Skeletal muscle tissue (tissue), 4 donors: ENCODE data around the gene EDA. TPM values are rescaled to one million over a fixed set of nuclear protein-coding genes. Genes with fewer than 3 reads are reported as not detected.
A peak's percentile ranks its signal among the peaks of the same experiment; 100 is the strongest.

ENCODE experiments used
- H3K27ac ChIP-seq: one replicate; pipeline ENCODE4 v1.7.0; 2013; ENCODE audit warnings: mild to moderate bottlenecking, low read depth, low read length, inconsistent platforms
- H3K27me3 ChIP-seq, 3 donors: one replicate each; pipeline ENCODE4 v1.7.0; 2013; ENCODE audit warnings: low read length in 3 of 3; ENCODE audit not compliant: control insufficient read depth in 3 of 3, insufficient read depth in 3 of 3
- H3K36me3 ChIP-seq, 3 donors: one replicate each; pipeline ENCODE4 v1.7.0; 2013; ENCODE audit warnings: low read length in 3 of 3; ENCODE audit not compliant: control insufficient read depth in 3 of 3, insufficient read depth in 3 of 3
- H3K4me1 ChIP-seq, 3 donors: one replicate each; pipeline ENCODE4 v1.7.0; 2013; ENCODE audit warnings: low read length in 3 of 3, mild to moderate bottlenecking in 3 of 3; ENCODE audit not compliant: control insufficient read depth in 3 of 3, insufficient read depth in 3 of 3
- H3K4me3 ChIP-seq, 3 donors: one replicate each; pipeline ENCODE4 v1.7.0; 2013; ENCODE audit warnings: low read length in 3 of 3
- H3K9ac ChIP-seq, 3 donors: one replicate each; pipeline ENCODE4 v1.7.0; 2013; ENCODE audit warnings: low read length in 3 of 3, mild to moderate bottlenecking in 3 of 3, moderate library complexity in 2 of 3, low read depth in 1 of 3
- H3K9me3 ChIP-seq, 3 donors: one replicate each; pipeline ENCODE4 v1.7.0; 2013; ENCODE audit warnings: low read length in 3 of 3; ENCODE audit not compliant: control insufficient read depth in 3 of 3
- total RNA-seq: library from RNA; depleted of rRNA; stranded (reverse); fragments of >200 nt; gene quantifications from one replicate; pipeline ENCODE4 v1.2.3, GENCODE V29; 2014
- donor health status: Osteomylitis.

The EDA gene
- total RNA-seq, 1 donor from 2014 or later: 11.0 TPM

DNA sequence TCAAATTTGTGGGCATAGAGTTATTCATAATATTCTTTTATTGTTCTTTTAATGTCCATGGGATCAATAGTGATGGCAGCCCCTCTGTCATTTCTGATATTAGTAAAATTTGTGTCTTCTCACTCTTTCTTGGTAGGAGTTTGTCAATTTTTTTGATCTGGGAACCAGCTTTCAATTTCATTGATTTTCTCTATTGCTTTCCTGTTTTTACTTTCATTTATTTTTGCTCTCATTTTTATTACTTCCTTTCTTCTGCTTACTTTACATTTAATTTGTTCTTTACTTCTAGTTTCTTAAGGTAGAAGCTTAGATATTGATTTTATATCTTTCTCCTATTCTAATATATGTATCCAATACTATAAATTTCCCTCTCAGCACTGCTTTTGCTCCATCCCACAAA is 393.1 kb downstream of the EDA start:
- Histone ChIP-seq H3K36me3 (no peaks in the 10 kb centered on the region), H3K27ac (no peak overlapping the region), H3K9me3 (no peaks in the 10 kb centered on the region), H3K4me1 (peaks cover 6 to 10% (median 7%) of the 10 kb centered on the region in 3 donors), H3K4me3 (no peak overlapping the region), H3K9ac (no peak overlapping the region), H3K27me3 (peaks cover 0 to 7% (median 0%) of the 10 kb centered on the region in 3 donors)

DNA sequence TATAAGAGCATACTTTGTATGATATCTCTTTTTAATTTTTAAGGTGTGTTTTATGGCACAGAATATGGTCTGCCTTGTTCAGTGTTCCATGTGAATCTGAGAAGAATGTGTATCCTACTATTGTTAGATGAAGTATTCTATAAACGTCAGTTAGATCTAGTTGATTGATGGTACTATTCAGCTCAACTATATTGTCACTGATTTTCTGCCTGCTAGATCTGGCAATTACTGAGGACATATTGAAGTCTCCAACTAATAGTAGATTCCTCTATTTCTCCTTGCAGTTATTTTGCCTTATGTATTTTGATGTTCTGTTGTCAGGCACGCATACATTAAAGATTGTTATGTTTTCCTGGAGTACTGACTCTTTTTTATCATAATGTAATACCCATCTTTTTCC is 394.1 kb downstream of the EDA start:
- Histone ChIP-seq H3K36me3 (no peaks in the 10 kb centered on the region), H3K4me1 (peaks cover 6 to 10% (median 7%) of the 10 kb centered on the region in 3 donors), H3K27me3 (peaks cover 0 to 7% (median 0%) of the 10 kb centered on the region in 3 donors), H3K4me3 (no peak overlapping the region), H3K27ac (no peak overlapping the region), H3K9ac (no peak overlapping the region), H3K9me3 (no peaks in the 10 kb centered on the region)

DNA sequence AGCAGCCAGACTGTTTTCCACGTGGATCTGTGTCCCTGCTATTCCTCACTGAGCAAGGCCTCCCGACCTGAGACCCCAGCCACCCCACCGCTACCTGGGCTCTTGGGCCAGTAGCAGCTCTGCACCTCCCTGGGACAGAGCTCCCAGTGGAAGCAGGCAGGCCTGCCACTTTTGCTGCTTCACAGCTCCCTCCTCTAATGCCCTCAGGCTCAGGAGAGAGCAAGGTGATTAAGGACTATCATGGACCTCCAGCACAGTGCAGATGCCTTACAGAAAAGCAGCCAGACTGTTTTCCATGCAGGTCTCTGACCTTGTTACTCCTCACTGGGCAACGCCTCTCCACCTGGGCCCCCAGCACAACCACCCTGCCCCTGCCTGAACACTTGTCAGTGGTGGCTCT is 396.8 kb downstream of the EDA start:
- H3K36me3 ChIP-seq: no peaks in the 10 kb centered on the region
- H3K27ac ChIP-seq: no peak overlapping the region
- H3K9ac ChIP-seq: no peak overlapping the region
- no peak overlapping the region for H3K4me3 ChIP-seq
- H3K9me3 ChIP-seq: no peaks in the 10 kb centered on the region
- H3K4me1 ChIP-seq: peaks cover 6 to 10% (median 7%) of the 10 kb centered on the region in 3 donors
- peaks cover 0 to 7% (median 0%) of the 10 kb centered on the region in 3 donors for H3K27me3 ChIP-seq

DNA sequence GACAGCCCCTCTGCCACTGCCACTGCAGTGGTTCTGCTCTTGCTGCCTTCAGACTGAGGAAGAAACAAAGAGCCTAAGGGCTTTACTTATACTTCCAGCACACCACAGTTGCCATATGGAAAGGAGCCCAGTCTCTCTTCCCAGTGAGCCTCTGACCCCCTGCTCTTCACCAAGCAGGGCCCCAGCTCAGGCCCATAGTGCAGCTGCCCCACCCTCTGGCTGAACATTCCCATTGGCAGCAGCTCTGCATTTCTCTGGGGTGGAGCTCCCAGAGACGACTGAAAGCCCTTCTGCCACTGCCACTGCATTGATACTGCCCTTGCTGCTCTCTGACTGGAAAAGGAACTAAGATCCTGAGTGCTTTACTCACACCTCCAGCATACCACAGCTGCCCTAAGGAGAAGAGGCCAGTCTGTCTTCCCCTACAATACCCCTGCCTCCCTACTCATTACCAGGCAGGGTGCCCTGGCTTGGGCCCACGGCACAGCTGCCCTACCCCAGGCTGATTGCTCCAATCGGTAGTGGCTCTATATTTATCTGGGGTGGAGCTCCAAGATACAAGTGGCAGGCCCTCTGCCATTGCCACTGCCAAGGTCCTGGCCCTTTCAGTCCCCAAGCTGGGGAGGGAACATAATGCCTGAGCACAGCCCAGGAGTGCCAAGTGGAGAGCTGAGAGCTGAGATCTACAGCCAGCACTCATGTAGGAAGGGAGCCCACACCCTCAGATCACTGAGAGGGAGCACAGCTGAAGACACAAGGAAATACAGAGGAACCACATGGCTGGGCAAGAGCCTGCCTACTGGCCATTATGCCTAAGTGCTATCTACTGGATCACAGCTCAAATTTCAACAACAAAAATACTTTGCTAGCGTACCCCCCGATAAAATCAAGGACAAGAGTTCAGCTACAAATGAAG is 397.8 kb downstream of the EDA start:
- Histone ChIP-seq H3K4me1 (peaks cover 6 to 10% (median 7%) of the 10 kb centered on the region in 3 donors), H3K4me3 (peak overlapping the region in 1 of 3 donors; percentile 6), H3K27ac (peak overlapping the region; percentile 49), H3K9me3 (no peaks in the 10 kb centered on the region), H3K27me3 (peaks cover 0 to 7% (median 0%) of the 10 kb centered on the region in 3 donors), H3K36me3 (no peaks in the 10 kb centered on the region), H3K9ac (peak overlapping the region in 2 of 3 donors; percentile 1 to 40)

DNA sequence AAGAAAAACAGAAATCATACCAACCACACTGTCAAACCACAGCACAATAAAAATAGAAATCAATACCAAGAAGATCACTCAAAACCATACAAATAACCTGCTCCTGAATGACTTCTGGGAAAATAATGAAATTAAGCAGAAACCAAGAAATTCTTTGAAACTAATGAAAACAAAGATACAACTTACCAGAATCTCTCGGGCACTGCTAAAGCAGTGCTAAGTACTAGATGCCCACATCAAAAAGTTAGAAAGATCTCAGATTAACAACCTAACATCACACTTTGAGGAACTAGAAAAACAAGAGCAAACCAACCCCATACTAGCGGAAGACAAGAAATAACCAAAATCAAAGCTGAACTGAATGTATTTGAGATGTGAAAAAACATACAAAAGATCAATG is 400.6 kb downstream of the EDA start:
- H3K4me3 ChIP-seq: no peak overlapping the region
- H3K27ac ChIP-seq: no peak overlapping the region
- peaks cover 0 to 7% (median 0%) of the 10 kb centered on the region in 3 donors for H3K27me3 ChIP-seq
- peaks cover 6 to 10% (median 7%) of the 10 kb centered on the region in 3 donors for H3K4me1 ChIP-seq
- peaks cover 0 to 2% (median 0%) of the 10 kb centered on the region in 3 donors for H3K9me3 ChIP-seq
- H3K36me3 ChIP-seq: no peaks in the 10 kb centered on the region
- H3K9ac ChIP-seq: no peak overlapping the region

DNA sequence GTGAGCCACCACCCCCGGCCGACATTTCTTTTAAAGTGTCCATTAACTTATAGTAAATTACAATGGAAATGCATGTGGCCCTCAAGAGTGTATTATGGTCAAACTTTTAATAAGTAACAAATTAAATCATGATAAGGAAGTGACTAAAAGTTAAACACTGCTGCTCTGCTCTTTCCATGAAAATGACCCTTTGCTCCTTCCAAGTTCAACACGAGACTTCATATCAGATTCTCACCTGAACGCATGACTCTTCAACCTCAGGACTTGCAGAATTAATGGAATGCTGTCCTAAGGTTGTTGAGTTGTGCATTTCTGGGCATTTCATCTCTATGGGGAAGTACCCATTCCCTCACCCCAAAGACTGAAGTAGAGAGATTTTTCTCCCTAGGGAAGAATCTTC is 406.7 kb downstream of the EDA start:
- H3K27me3 ChIP-seq: no peaks in the 10 kb centered on the region
- H3K36me3 ChIP-seq: no peaks in the 10 kb centered on the region
- H3K4me1 ChIP-seq: no peaks in the 10 kb centered on the region
- no peak overlapping the region for H3K9ac ChIP-seq
- H3K9me3 ChIP-seq: peaks cover 0 to 2% (median 0%) of the 10 kb centered on the region in 3 donors
- no peak overlapping the region for H3K4me3 ChIP-seq
- no peak overlapping the region for H3K27ac ChIP-seq

DNA sequence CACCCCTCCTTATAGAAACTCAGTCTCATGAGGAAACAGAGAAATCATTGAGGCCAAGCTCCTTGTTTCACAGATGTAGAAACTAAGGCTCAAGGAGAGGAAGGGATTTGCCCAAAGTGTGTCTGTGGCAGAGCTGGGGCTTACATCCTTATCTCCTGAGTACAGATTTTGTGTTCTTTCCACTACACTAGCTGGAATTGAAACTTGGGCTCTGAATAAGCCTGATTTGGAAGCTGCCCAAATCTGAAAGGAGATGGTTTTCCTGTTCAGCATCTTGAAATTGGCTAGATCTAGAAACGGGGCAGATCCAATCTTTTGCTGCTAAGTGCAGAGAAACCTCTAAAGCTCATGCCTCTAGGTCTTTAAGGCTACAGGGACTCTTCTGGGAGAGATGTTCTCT is 409.6 kb downstream of the EDA start:
- Histone ChIP-seq H3K9me3 (peaks cover 0 to 2% (median 0%) of the 10 kb centered on the region in 3 donors), H3K36me3 (no peaks in the 10 kb centered on the region), H3K9ac (no peak overlapping the region)

DNA sequence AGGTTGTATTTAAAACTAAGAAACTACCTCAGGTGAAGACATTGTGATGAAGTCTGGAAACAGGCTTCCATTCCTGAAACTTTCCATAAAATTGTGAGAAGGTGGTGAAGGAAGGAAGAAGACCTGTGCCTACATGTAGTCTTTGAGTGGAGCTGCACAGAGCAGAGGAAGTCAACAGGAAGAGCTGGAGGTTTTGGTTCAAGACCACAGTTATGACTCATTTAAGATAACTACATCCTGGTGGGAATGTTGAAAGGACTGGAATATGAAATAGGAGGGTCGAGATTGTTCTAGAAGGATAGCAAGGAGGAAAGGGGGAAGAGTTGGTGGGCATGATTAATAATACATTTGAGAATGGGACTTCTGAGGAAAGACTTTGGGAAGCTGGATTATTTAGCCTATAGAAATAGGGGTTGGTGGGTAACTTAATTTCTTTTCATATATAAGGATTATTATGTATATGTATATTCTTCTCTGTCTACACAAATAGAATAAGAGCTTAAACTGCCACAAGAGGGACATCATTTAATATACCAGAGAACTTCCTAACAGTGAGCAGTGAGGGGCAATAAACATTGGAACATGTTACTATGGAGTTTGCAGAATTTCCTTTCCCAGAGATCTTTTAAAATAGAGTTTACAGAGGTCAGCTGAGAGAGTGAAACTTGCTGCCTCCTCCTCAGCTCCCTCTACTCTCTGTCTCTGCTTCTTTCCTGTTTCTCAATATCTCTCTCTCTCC is 410.4 kb downstream of the EDA start:
- Histone ChIP-seq H3K4me3 (no peak overlapping the region), H3K27me3 (peaks cover 0 to 15% (median 0%) of the 10 kb centered on the region in 3 donors), H3K4me1 (peaks cover 0 to 6% (median 0%) of the 10 kb centered on the region in 3 donors), H3K27ac (no peak overlapping the region), H3K9me3 (peaks cover 0 to under 1% (median 0%) of the 10 kb centered on the region in 3 donors), H3K36me3 (no peaks in the 10 kb centered on the region), H3K9ac (no peak overlapping the region)

More for the DNA sequence above, 409.6 kb downstream of the EDA start:
- Histone ChIP-seq H3K4me3 (no peak overlapping the region), H3K4me1 (peaks cover 0 to 6% (median 0%) of the 10 kb centered on the region in 3 donors), H3K27me3 (peaks cover 0 to 10% (median 0%) of the 10 kb centered on the region in 3 donors), H3K27ac (no peak overlapping the region)

DNA sequence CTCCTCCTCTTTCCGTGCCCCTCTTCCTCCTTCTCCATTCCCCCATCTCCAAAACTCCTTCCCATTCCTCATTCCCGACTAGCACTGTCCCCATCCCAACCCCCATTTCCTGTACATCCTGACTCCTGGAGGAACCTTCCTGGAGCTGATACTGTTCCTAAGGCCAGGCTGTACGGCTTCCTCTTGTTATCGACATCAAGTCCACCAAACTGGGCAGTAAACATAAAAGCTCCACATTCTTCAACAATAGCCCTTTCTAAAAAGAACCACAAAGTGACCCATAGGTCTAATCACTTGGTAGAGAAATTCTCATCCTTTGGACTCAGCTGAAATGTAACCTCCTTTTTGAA is 410.9 kb downstream of the EDA start:
- H3K9me3 ChIP-seq: no peaks in the 10 kb centered on the region
- H3K4me3 ChIP-seq: no peak overlapping the region
- H3K9ac ChIP-seq: no peak overlapping the region
- H3K4me1 ChIP-seq: peaks cover 0 to 6% (median 0%) of the 10 kb centered on the region in 3 donors
- peaks cover 0 to 16% (median 0%) of the 10 kb centered on the region in 3 donors for H3K27me3 ChIP-seq
- H3K36me3 ChIP-seq: no peaks in the 10 kb centered on the region
- no peak overlapping the region for H3K27ac ChIP-seq
